Prostate gland (tissue), 2 donors: Measurements from ENCODE around the gene CHMP3. TPM values are rescaled to one million over a fixed set of nuclear protein-coding genes. Genes with fewer than 3 reads are reported as not detected.

Experiments
- DNase-seq: peaks from one replicate; pipeline ENCODE4 v3.0.0-alpha.2; 2019; ENCODE audit warnings: low spot score
- H3K27ac ChIP-seq, 2 donors: fragments of 200-600 bp; sonication (generic); 2 replicates each; pipeline ENCODE4 v1.5.1; 2017 to 2019
- H3K27me3 ChIP-seq: fragments of 200-600 bp; sonication (generic); replicated peaks from 2 replicates; pipeline ENCODE4 v1.5.1; 2019; ENCODE audit not compliant: insufficient read depth
- H3K36me3 ChIP-seq, 2 donors: fragments of 200-600 bp; sonication (generic); 1 replicate in 1 of 2; 2 replicates in 1 of 2; pipeline versions ENCODE4 v1.5.1 to v1.8.1; 2017 to 2019
- H3K4me1 ChIP-seq: fragments of 200-600 bp; sonication (generic); replicated peaks from 2 replicates; pipeline ENCODE4 v1.5.1; 2019
- H3K4me3 ChIP-seq, 2 donors: fragments of 200-600 bp; sonication (generic); 2 replicates each; pipeline ENCODE4 v1.5.1; 2017 to 2019
- H3K9me3 ChIP-seq: fragments of 200-600 bp; sonication (generic); 2 replicates; pipeline ENCODE4 v1.5.1; 2017
- CTCF ChIP-seq, 4 experiments: fragments of 200-600 bp in 2 of 4; fragments of 450-650 bp in 2 of 4; sonication (generic) in 2 of 4; IDR thresholded peaks; 1 replicate in 3 of 4; 2 replicates in 1 of 4; pipeline ENCODE4 v1.5.1; 2016 to 2019; ENCODE audit warnings: antibody characterized with exemption in 4 of 4, mild to moderate bottlenecking in 2 of 4, moderate library complexity in 2 of 4
- POLR2A ChIP-seq: fragments of 450-650 bp; IDR thresholded peaks from one replicate; pipeline ENCODE4 v1.6.1; 2016; ENCODE audit warnings: antibody characterized with exemption, mild to moderate bottlenecking
- POLR2AphosphoS5 ChIP-seq: sonication (generic); formaldehyde crosslinking; IDR thresholded peaks from one replicate; pipeline ENCODE4 v1.6.1; 2017; ENCODE audit warnings: antibody characterized with exemption
- WGBS: methylation state at CpG from one replicate; pipeline ENCODE4 v1.1.5; 2018; 5-methylcytosine and 5-hydroxymethylcytosine counted together
- intact Hi-C: fragments of 100-400 bp; cut with DNase I; formaldehyde crosslinking; loops from one replicate; pipeline ENCODE4 v1.14.2; 2022
- total RNA-seq, 2 donors: library from RNA; depleted of rRNA; stranded (reverse); fragments of >200 nt; gene quantifications; one replicate each; pipeline ENCODE4 v1.1.0, GENCODE V29; 2016

CHMP3 gene
- total RNA-seq, 2 donors from 2014 or later = 109 to 126 TPM

- H3K36me3 ChIP-seq = peaks cover 8 to 12% of the 10 kb centered on the region in 2 donors
Observed at GRCh38 chr2:86476092-86476491, 87.2 kb downstream of the CHMP3 start.

GRCh38 chr2:86471637-86472036 lies 91.6 kb downstream of the CHMP3 start:
- Histone ChIP-seq H3K9me3 (no peaks in the 10 kb centered on the region), H3K36me3 (peaks cover 4 to 8% of the 10 kb centered on the region in 2 donors), H3K27ac (no peak overlapping the region), H3K4me3 (no peak overlapping the region), H3K27me3 (no peaks in the 10 kb centered on the region), H3K4me1 (no peaks in the 10 kb centered on the region)
- TF ChIP-seq CTCF (IDR thresholded peaks at IDR 0.05) = no peak
- no peak for TF ChIP-seq POLR2AphosphoS5
- TF ChIP-seq POLR2A = no peak
- intact Hi-C loops = no loop called here
- no peak for DNase-seq
- 92% methylated on average over 6 of the region's 6 CpGs for WGBS

More at GRCh38 chr2:86476092-86476491, 87.2 kb downstream of the CHMP3 start:
- TF ChIP-seq POLR2AphosphoS5 = no peak
- TF ChIP-seq CTCF (IDR thresholded peaks at IDR 0.05) = no peak
- no peak for TF ChIP-seq POLR2A
- intact Hi-C loops = no loop called here
- H3K27ac ChIP-seq = no peak overlapping the region
- H3K4me3 ChIP-seq = no peak overlapping the region
- DNase-seq = no peak
- H3K9me3 ChIP-seq = no peaks in the 10 kb centered on the region
- no peaks in the 10 kb centered on the region for H3K27me3 ChIP-seq
- no peaks in the 10 kb centered on the region for H3K4me1 ChIP-seq

GRCh38 chr2:86470890-86471289 lies 92.4 kb downstream of the CHMP3 start:
- intact Hi-C loops = no loop called here
- H3K36me3 ChIP-seq = peaks cover 4 to 6% of the 10 kb centered on the region in 2 donors
- 71% methylated on average over 1 of the region's 1 CpG for WGBS
- DNase-seq = no peak
- H3K4me3 ChIP-seq = no peak overlapping the region
- no peaks in the 10 kb centered on the region for H3K9me3 ChIP-seq
- H3K4me1 ChIP-seq = no peaks in the 10 kb centered on the region
- TF ChIP-seq POLR2AphosphoS5 (no peak), POLR2A (no peak), CTCF (IDR thresholded peaks at IDR 0.05) (no peak)
- H3K27me3 ChIP-seq = no peaks in the 10 kb centered on the region
- H3K27ac ChIP-seq = no peak overlapping the region

GRCh38 chr2:86468162-86469033 lies 94.8 kb downstream of the CHMP3 start:
- no peak overlapping the region for H3K4me3 ChIP-seq
- TF ChIP-seq CTCF (IDR thresholded peaks at IDR 0.05) (no peak), POLR2A (no peak), POLR2AphosphoS5 (no peak)
- no peaks in the 10 kb centered on the region for H3K27me3 ChIP-seq
- no peaks in the 10 kb centered on the region for H3K4me1 ChIP-seq
- intact Hi-C loops = no loop called here
- no peaks in the 10 kb centered on the region for H3K9me3 ChIP-seq
- H3K27ac ChIP-seq = no peak overlapping the region
- H3K36me3 ChIP-seq = peaks cover 0 to 6% of the 10 kb centered on the region in 2 donors
- DNase-seq = no peak
- 88% methylated on average over 7 of the region's 7 CpGs for WGBS

GRCh38 chr2:86466306-86466705 lies 96.9 kb downstream of the CHMP3 start:
- TF ChIP-seq CTCF (IDR thresholded peaks at IDR 0.05) (no peak), POLR2AphosphoS5 (no peak), POLR2A (no peak)
- H3K27ac ChIP-seq = no peak overlapping the region
- intact Hi-C loops = no loop called here
- no peak overlapping the region for H3K4me3 ChIP-seq
- DNase-seq = no peak
- no peaks in the 10 kb centered on the region for H3K4me1 ChIP-seq
- no peaks in the 10 kb centered on the region for H3K9me3 ChIP-seq
- WGBS = 88% methylated on average over 1 of the region's 1 CpG
- H3K36me3 ChIP-seq = peaks cover 0 to 6% of the 10 kb centered on the region in 2 donors
- no peaks in the 10 kb centered on the region for H3K27me3 ChIP-seq
